Erythroblast (primary cell): ENCODE data around the gene MYO9B.

Experiments used
- GATA1 ChIP-seq: IDR thresholded peaks from 2 replicates; pipeline ENCODE4 v1.6.1; 2011; ENCODE audit warnings: low read depth, mild to moderate bottlenecking, control low read depth, low read length, moderate library complexity
- POLR2A ChIP-seq: IDR thresholded peaks from 2 replicates; pipeline ENCODE4 v1.6.1; 2011; ENCODE audit warnings: mild to moderate bottlenecking, low read length

DNA sequence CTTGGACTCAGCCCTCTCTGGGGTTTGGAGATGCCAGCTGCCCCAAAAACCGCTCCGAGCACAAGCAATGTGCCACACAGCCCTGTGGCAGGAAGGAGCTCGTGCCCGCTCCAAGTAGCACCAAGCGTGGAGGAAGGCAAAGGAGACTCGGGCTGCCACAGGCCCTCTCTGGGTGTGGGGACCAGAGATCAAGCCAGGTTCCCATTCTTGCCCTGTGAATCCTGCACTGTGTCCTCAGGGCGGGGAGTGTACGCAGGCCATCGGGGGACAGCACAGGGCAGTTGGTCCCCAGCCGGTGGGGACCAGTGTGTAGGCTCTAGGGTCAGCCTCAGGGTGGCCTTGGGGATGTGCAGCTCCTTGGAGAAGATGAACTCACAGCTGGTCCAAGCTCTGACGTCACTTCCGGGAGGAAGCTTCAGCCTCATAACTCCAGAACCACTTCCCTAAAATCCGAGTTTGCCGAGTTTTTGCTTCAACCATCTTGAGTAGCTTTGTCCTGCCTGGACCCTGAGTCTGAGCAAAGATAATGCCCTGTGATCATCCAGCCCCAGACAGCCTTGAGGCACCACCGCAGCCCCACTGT is 39.6 kb upstream of the MYO9B start:
- TF ChIP-seq POLR2A (no peak), GATA1 (no peak)
